ENCODE results near the gene CYGB. TPM values are rescaled to one million over a fixed set of nuclear protein-coding genes. Genes with fewer than 3 reads are reported as not detected.

CYGB gene
- total and polyA plus RNA-seq, 10 of the 15 experiments (the other 5 are each of a cell fraction or from before 2014, with no cell fraction given), result 0.34 TPM; not detected in 9

DNA sequence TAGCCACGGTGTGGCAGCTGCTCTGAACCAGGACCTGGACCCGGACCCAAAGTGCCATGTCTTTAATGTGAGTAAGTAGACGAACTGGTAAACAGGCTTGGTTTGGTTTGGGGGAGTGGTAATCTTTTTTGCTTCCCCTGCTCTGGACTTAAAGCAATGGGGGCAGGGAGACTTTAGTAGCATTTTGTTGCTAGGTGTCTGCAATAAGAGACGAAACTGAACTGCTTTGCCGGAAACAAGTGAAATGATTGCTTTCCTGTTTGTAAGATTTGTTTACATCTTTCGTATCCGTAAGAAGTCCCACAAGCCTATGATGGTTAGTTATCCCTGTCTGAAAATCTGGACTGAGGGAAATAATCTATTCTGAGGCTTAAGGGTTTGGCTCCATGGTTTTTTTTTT, 23.8 kb upstream of the CYGB start (continued):
- TF ChIP-seq, protein P1, sequence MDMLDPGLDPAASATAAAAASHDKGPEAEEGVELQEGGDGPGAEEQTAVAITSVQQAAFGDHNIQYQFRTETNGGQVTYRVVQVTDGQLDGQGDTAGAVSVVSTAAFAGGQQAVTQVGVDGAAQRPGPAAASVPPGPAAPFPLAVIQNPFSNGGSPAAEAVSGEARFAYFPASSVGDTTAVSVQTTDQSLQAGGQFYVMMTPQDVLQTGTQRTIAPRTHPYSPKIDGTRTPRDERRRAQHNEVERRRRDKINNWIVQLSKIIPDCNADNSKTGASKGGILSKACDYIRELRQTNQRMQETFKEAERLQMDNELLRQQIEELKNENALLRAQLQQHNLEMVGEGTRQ (IDR thresholded peaks at IDR 0.05; ENCODE audit: borderline replicate concordance, low read depth, low read length), result no peak
- TF ChIP-seq FOS (IDR thresholded peaks at IDR 0.05; ENCODE audit: borderline replicate concordance, extremely low read depth, insufficient read length) (no peak), POLR2A (IDR thresholded peaks at IDR 0.05; ENCODE audit: low read depth, low read length) (no peak), GABPA (IDR thresholded peaks at IDR 0.05; ENCODE audit: low read depth) (0 out of 2 replicates have a peak, but pooled peaks have one; percentile 13), TARDBP (IDR thresholded peaks at IDR 0.05; ENCODE audit: borderline replicate concordance) (no peak), NFYB (IDR thresholded peaks at IDR 0.05; ENCODE audit: insufficient read depth, low read depth, low read length) (no peak), BRCA1 (IDR thresholded peaks at IDR 0.05; ENCODE audit: low read depth, low read length) (no peak), BACH1 (IDR thresholded peaks at IDR 0.05; ENCODE audit: borderline replicate concordance) (no peak)
- TF ChIP-seq, protein P2, sequence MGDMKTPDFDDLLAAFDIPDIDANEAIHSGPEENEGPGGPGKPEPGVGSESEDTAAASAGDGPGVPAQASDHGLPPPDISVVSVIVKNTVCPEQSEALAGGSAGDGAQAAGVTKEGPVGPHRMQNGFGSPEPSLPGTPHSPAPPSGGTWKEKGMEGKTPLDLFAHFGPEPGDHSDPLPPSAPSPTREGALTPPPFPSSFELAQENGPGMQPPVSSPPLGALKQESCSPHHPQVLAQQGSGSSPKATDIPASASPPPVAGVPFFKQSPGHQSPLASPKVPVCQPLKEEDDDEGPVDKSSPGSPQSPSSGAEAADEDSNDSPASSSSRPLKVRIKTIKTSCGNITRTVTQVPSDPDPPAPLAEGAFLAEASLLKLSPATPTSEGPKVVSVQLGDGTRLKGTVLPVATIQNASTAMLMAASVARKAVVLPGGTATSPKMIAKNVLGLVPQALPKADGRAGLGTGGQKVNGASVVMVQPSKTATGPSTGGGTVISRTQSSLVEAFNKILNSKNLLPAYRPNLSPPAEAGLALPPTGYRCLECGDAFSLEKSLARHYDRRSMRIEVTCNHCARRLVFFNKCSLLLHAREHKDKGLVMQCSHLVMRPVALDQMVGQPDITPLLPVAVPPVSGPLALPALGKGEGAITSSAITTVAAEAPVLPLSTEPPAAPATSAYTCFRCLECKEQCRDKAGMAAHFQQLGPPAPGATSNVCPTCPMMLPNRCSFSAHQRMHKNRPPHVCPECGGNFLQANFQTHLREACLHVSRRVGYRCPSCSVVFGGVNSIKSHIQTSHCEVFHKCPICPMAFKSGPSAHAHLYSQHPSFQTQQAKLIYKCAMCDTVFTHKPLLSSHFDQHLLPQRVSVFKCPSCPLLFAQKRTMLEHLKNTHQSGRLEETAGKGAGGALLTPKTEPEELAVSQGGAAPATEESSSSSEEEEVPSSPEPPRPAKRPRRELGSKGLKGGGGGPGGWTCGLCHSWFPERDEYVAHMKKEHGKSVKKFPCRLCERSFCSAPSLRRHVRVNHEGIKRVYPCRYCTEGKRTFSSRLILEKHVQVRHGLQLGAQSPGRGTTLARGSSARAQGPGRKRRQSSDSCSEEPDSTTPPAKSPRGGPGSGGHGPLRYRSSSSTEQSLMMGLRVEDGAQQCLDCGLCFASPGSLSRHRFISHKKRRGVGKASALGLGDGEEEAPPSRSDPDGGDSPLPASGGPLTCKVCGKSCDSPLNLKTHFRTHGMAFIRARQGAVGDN (IDR thresholded peaks at IDR 0.05), result no peak
- TF ChIP-seq, protein P3, sequence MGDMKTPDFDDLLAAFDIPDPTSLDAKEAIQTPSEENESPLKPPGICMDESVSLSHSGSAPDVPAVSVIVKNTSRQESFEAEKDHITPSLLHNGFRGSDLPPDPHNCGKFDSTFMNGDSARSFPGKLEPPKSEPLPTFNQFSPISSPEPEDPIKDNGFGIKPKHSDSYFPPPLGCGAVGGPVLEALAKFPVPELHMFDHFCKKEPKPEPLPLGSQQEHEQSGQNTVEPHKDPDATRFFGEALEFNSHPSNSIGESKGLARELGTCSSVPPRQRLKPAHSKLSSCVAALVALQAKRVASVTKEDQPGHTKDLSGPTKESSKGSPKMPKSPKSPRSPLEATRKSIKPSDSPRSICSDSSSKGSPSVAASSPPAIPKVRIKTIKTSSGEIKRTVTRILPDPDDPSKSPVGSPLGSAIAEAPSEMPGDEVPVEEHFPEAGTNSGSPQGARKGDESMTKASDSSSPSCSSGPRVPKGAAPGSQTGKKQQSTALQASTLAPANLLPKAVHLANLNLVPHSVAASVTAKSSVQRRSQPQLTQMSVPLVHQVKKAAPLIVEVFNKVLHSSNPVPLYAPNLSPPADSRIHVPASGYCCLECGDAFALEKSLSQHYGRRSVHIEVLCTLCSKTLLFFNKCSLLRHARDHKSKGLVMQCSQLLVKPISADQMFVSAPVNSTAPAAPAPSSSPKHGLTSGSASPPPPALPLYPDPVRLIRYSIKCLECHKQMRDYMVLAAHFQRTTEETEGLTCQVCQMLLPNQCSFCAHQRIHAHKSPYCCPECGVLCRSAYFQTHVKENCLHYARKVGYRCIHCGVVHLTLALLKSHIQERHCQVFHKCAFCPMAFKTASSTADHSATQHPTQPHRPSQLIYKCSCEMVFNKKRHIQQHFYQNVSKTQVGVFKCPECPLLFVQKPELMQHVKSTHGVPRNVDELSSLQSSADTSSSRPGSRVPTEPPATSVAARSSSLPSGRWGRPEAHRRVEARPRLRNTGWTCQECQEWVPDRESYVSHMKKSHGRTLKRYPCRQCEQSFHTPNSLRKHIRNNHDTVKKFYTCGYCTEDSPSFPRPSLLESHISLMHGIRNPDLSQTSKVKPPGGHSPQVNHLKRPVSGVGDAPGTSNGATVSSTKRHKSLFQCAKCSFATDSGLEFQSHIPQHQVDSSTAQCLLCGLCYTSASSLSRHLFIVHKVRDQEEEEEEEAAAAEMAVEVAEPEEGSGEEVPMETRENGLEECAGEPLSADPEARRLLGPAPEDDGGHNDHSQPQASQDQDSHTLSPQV (IDR thresholded peaks at IDR 0.05), result no peak
